Gastroesophageal sphincter (tissue), 3 donors: ENCODE results near the gene TESMIN.

Experiments used
- EP300 ChIP-seq: sonication (generic); formaldehyde crosslinking; IDR thresholded peaks from one replicate; pipeline ENCODE4 v1.6.1; 2017; ENCODE audit warnings: antibody characterized with exemption, mild to moderate bottlenecking
- POLR2A ChIP-seq, 2 donors: fragments of 450-650 bp; IDR thresholded peaks; one replicate each; pipeline ENCODE4 v1.6.1; 2017; ENCODE audit warnings: antibody characterized with exemption in 2 of 2, mild to moderate bottlenecking in 2 of 2, moderate library complexity in 1 of 2
- POLR2AphosphoS5 ChIP-seq: sonication (generic); formaldehyde crosslinking; IDR thresholded peaks from one replicate; pipeline ENCODE4 v1.6.1; 2017; ENCODE audit warnings: antibody characterized with exemption
- TF ChIP-seq, protein P1 (sequence below), 4 experiments: fragments of 200-600 bp in 2 of 4; fragments of 450-650 bp in 2 of 4; sonication (generic) in 1 of 4; IDR thresholded peaks; one replicate each; pipeline ENCODE4 v1.5.1; 2017 to 2019; ENCODE audit warnings: antibody characterized with exemption in 4 of 4, mild to moderate bottlenecking in 2 of 4, moderate library complexity in 2 of 4

DNA sequence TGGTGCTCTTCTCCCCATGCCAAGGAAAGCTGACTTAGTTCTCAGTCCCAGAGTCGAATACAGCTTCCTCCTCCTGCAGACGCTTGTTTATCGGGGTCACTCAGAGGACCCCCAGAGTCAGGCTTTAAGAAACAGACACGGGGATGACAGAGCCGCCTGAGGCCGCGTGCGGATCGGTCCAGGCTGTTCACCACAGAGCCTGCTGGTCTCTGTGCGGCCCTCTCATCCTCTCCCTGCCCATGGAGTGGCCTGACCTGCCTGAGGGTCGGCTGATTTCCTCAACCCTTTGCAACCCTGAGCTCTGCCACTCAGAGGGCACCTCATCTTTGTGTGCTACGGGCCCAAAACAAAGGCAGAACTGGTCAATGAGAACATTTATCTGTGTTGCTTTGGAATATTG, 64.8 kb downstream of the TESMIN start:
- TF ChIP-seq, protein P1, sequence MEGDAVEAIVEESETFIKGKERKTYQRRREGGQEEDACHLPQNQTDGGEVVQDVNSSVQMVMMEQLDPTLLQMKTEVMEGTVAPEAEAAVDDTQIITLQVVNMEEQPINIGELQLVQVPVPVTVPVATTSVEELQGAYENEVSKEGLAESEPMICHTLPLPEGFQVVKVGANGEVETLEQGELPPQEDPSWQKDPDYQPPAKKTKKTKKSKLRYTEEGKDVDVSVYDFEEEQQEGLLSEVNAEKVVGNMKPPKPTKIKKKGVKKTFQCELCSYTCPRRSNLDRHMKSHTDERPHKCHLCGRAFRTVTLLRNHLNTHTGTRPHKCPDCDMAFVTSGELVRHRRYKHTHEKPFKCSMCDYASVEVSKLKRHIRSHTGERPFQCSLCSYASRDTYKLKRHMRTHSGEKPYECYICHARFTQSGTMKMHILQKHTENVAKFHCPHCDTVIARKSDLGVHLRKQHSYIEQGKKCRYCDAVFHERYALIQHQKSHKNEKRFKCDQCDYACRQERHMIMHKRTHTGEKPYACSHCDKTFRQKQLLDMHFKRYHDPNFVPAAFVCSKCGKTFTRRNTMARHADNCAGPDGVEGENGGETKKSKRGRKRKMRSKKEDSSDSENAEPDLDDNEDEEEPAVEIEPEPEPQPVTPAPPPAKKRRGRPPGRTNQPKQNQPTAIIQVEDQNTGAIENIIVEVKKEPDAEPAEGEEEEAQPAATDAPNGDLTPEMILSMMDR (IDR thresholded peaks at IDR 0.05) = no peak
- TF ChIP-seq POLR2A (IDR thresholded peaks at IDR 0.05) (no peak), POLR2AphosphoS5 (no peak), EP300 (no peak)
